Esophagus muscularis mucosa (tissue), 4 donors: ENCODE data around the gene NSD2.

Source experiments
- CTCF ChIP-seq, 3 experiments: fragments of 200-600 bp in 2 of 3; fragments of 450-650 bp in 1 of 3; sonication (generic) in 2 of 3; IDR thresholded peaks; one replicate each; pipeline ENCODE4 v1.5.1; 2017 to 2019; ENCODE audit warnings: antibody characterized with exemption in 3 of 3, mild to moderate bottlenecking in 2 of 3, moderate library complexity in 1 of 3
- EP300 ChIP-seq: sonication (generic); formaldehyde crosslinking; IDR thresholded peaks from one replicate; pipeline ENCODE4 v1.6.1; 2017; ENCODE audit warnings: antibody characterized with exemption
- POLR2AphosphoS5 ChIP-seq, 2 donors: sonication (generic); formaldehyde crosslinking; IDR thresholded peaks; one replicate each; pipeline ENCODE4 v1.6.1; 2017; ENCODE audit warnings: antibody characterized with exemption in 2 of 2

GRCh38 chr4:1969928-1970723 lies 98.9 kb downstream of the NSD2 start:
- TF ChIP-seq POLR2AphosphoS5 (IDR thresholded peaks at IDR 0.05): no peak
- no peak for TF ChIP-seq CTCF (IDR thresholded peaks at IDR 0.05)
- TF ChIP-seq EP300: no peak
